Central memory CD4-positive, alpha-beta T cell (primary cell): ENCODE data around the gene SUPT16H.
"Not testable (repeated sequence)": the region's sequence is repeated elsewhere in the genome, so short reads cannot be mapped to it uniquely, and the experiment has no call there.

Source experiments
- DNase-seq: peaks from one replicate; pipeline ENCODE4 v3.0.0; 2022
- total RNA-seq, 3 experiments: gene quantifications; one replicate each; lab custom pipeline; 2026; lab: John Stamatoyannopoulos, UW

The SUPT16H gene
- total RNA-seq: 104 to 402 (median 229) reads per million in 3 experiments

GRCh38 chr14:21383848-21384493 lies at the start of gene SUPT16H:
TSS of gene SUPT16H (minus strand) at chr14:21384019. CDS start at chr14:21383927, 92 bp downstream.
- peak; percentile 91 for DNase-seq

- no peak for DNase-seq
These were observed 47.3 kb upstream of the SUPT16H start for GRCh38 chr14:21431126-21431525.

GRCh38 chr14:21428930-21429329 lies 45.1 kb upstream of the SUPT16H start:
- DNase-seq: no peak

GRCh38 chr14:21426692-21427091 lies 42.9 kb upstream of the SUPT16H start:
- no peak for DNase-seq

GRCh38 chr14:21419528-21419927 lies 35.7 kb upstream of the SUPT16H start:
- no peak for DNase-seq

GRCh38 chr14:21415329-21415728 lies 31.5 kb upstream of the SUPT16H start:
- DNase-seq: no peak

GRCh38 chr14:21414137-21414631 lies 30.4 kb upstream of the SUPT16H start:
- no peak for DNase-seq

GRCh38 chr14:21408147-21408546 lies 24.3 kb upstream of the SUPT16H start:
- no peak for DNase-seq

- no peak for DNase-seq
These were observed 22.4 kb upstream of the SUPT16H start for GRCh38 chr14:21406213-21406612.

- no peak for DNase-seq
These were observed 21.3 kb upstream of the SUPT16H start for GRCh38 chr14:21405097-21405496.

GRCh38 chr14:21399311-21399870 lies 15.6 kb upstream of the SUPT16H start:
- no peak for DNase-seq

GRCh38 chr14:21398901-21399300 lies 15.1 kb upstream of the SUPT16H start:
- DNase-seq: no peak

GRCh38 chr14:21395450-21395849 lies 11.6 kb upstream of the SUPT16H start:
- DNase-seq: no peak

- no peak for DNase-seq
These were observed 1.5 kb upstream of the SUPT16H start for GRCh38 chr14:21385188-21385904.

- DNase-seq: no peak
These were observed 654 bp upstream of the SUPT16H start for GRCh38 chr14:21384494-21384851.

- peak; percentile 26 for DNase-seq
These were observed 652 bp downstream of the SUPT16H start for GRCh38 chr14:21382886-21383847.

- no peak for DNase-seq
These were observed 1.7 kb downstream of the SUPT16H start for GRCh38 chr14:21382095-21382494.

- no peak for DNase-seq
These were observed 4.5 kb downstream of the SUPT16H start for GRCh38 chr14:21379338-21379737.

- DNase-seq: no peak
These were observed 9.8 kb downstream of the SUPT16H start for GRCh38 chr14:21373980-21374379.

GRCh38 chr14:21372814-21373213 lies 11.0 kb downstream of the SUPT16H start:
- DNase-seq: not testable (repeated sequence)

GRCh38 chr14:21369949-21370679 lies 13.7 kb downstream of the SUPT16H start:
- no peak for DNase-seq

- no peak for DNase-seq
These were observed 16.2 kb downstream of the SUPT16H start for GRCh38 chr14:21367582-21368144.
